GM18861 (cell line): Measurements from ENCODE around the gene IL1RAP.
A peak's percentile ranks its signal among the peaks of the same experiment; 100 is the strongest.

Source experiments
- ATAC-seq: cut with Tn5 transposase; IDR thresholded peaks from one replicate; pipeline ENCODE4 v1.9.1; 2021; ENCODE audit not compliant: unreplicated experiment

IL1RAP gene

GRCh38 chr3:190699776-190700175 lies 185.9 kb downstream of the IL1RAP start:
- ATAC-seq, result no peak

- peak; percentile 55 for ATAC-seq
Observed at GRCh38 chr3:190701096-190701532, 187.2 kb downstream of the IL1RAP start.

GRCh38 chr3:190706582-190706981 lies 192.7 kb downstream of the IL1RAP start:
- ATAC-seq, result no peak
